Measurements from ENCODE around the gene ANGPTL8.

- no peak for TF ChIP-seq CTCF (IDR thresholded peaks at IDR 0.05)
- no peak for TF ChIP-seq ZBTB21 (CRISPR knock-in tag; IDR thresholded peaks at IDR 0.05; ENCODE audit: borderline replicate concordance)
- no peak for TF ChIP-seq TEAD4 (CRISPR knock-in tag; IDR thresholded peaks at IDR 0.05)
Observed at GRCh38 chr19:11251217-11251616, 11.8 kb downstream of the ANGPTL8 start.
